Neutrophil (primary cell): Measurements from ENCODE around the gene SERPINE2.

ENCODE experiments used
- H3K27ac ChIP-seq: fragments of 200-600 bp; sonication (generic); 2 replicates; pipeline ENCODE4 v1.5.1; 2016; ENCODE audit warnings: mild to moderate bottlenecking, moderate library complexity
- H3K27me3 ChIP-seq: fragments of 200-600 bp; sonication (generic); 2 replicates; pipeline ENCODE4 v1.6.0; 2016; ENCODE audit warnings: mild to moderate bottlenecking
- H3K36me3 ChIP-seq: fragments of 200-600 bp; sonication (generic); 2 replicates; pipeline ENCODE4 v1.5.1; 2017
- H3K4me1 ChIP-seq, 2 experiments: fragments of 200-600 bp in 1 of 2; sonication (generic) in 1 of 2; 1 replicate in 1 of 2; 2 replicates in 1 of 2; pipeline versions ENCODE4 v1.5.1 to v1.6.1; 2013 to 2016; ENCODE audit warnings: low read depth in 1 of 2, low read length in 1 of 2, mild to moderate bottlenecking in 1 of 2, moderate library complexity in 1 of 2; ENCODE audit not compliant: control insufficient read depth in 1 of 2, insufficient read depth in 1 of 2
- H3K4me3 ChIP-seq, 2 experiments: fragments of 200-600 bp in 1 of 2; sonication (generic) in 1 of 2; 1 replicate in 1 of 2; 2 replicates in 1 of 2; pipeline ENCODE4 v1.5.1; 2013 to 2016; ENCODE audit warnings: low read depth in 1 of 2, low read length in 1 of 2, mild to moderate bottlenecking in 1 of 2, moderate library complexity in 1 of 2
- H3K9me3 ChIP-seq: fragments of 200-600 bp; sonication (generic); 2 replicates; pipeline ENCODE4 v1.5.1; 2016
- CTCF ChIP-seq: fragments of 200-600 bp; sonication (generic); IDR thresholded peaks from 2 replicates; pipeline ENCODE4 v1.5.1; 2016; ENCODE audit warnings: antibody characterized with exemption

SERPINE2 gene

GRCh38 chr2:224031358-224031970 lies 7.6 kb downstream of the SERPINE2 start:
- no peaks in the 10 kb centered on the region for H3K9me3 ChIP-seq
- no peak overlapping the region for H3K4me3 ChIP-seq
- peaks cover 22% of the 10 kb centered on the region for H3K27me3 ChIP-seq
- H3K4me1 ChIP-seq: no peaks in the 10 kb centered on the region
- H3K27ac ChIP-seq: no peak overlapping the region
- no peak for TF ChIP-seq CTCF
- no peaks in the 10 kb centered on the region for H3K36me3 ChIP-seq

GRCh38 chr2:224030786-224031185 lies 8.3 kb downstream of the SERPINE2 start:
- peaks cover 15% of the 10 kb centered on the region for H3K27me3 ChIP-seq
- no peak for TF ChIP-seq CTCF
- no peaks in the 10 kb centered on the region for H3K36me3 ChIP-seq
- no peak overlapping the region for H3K4me3 ChIP-seq
- peaks cover 3 to 6% of the 10 kb centered on the region in 2 experiments for H3K4me1 ChIP-seq
- no peak overlapping the region for H3K27ac ChIP-seq
- no peaks in the 10 kb centered on the region for H3K9me3 ChIP-seq

- no peaks in the 10 kb centered on the region for H3K9me3 ChIP-seq
- peaks cover 9% of the 10 kb centered on the region for H3K27me3 ChIP-seq
- no peaks in the 10 kb centered on the region for H3K36me3 ChIP-seq
- peaks cover 5 to 11% of the 10 kb centered on the region in 2 experiments for H3K4me1 ChIP-seq
- no peak overlapping the region for H3K4me3 ChIP-seq
- H3K27ac ChIP-seq: no peak overlapping the region
- no peak for TF ChIP-seq CTCF
Measured at GRCh38 chr2:224029876-224030275, 9.2 kb downstream of the SERPINE2 start.

- no peak for TF ChIP-seq CTCF
- H3K36me3 ChIP-seq: no peaks in the 10 kb centered on the region
- peaks cover 5 to 11% of the 10 kb centered on the region in 2 experiments for H3K4me1 ChIP-seq
- H3K9me3 ChIP-seq: no peaks in the 10 kb centered on the region
- no peak overlapping the region for H3K27ac ChIP-seq
- H3K4me3 ChIP-seq: no peak overlapping the region
- H3K27me3 ChIP-seq: peaks cover 7% of the 10 kb centered on the region
Measured at GRCh38 chr2:224027931-224028330, 11.2 kb downstream of the SERPINE2 start.

- TF ChIP-seq CTCF: no peak
Measured at GRCh38 chr2:224027070-224027469, 12.0 kb downstream of the SERPINE2 start.

More at GRCh38 chr2:224027070-224027469, 12.0 kb downstream of the SERPINE2 start:
- no peaks in the 10 kb centered on the region for H3K9me3 ChIP-seq
- H3K27me3 ChIP-seq: no peaks in the 10 kb centered on the region
- H3K4me3 ChIP-seq: no peak overlapping the region
- peaks cover 5 to 11% of the 10 kb centered on the region in 2 experiments for H3K4me1 ChIP-seq
- no peak overlapping the region for H3K27ac ChIP-seq
- H3K36me3 ChIP-seq: no peaks in the 10 kb centered on the region
